Body of pancreas (tissue), 4 donors: ENCODE data around the gene TST.

Experiments
- POLR2A ChIP-seq, 3 donors: fragments of 450-650 bp; IDR thresholded peaks; one replicate each; pipeline ENCODE4 v1.6.1; 2016; ENCODE audit warnings: antibody characterized with exemption in 3 of 3, mild to moderate bottlenecking in 2 of 3
- TF ChIP-seq, protein P1 (sequence below), 7 experiments: fragments of 450-650 bp in 4 of 7; fragments of 200-600 bp in 3 of 7; sonication (generic) in 3 of 7; IDR thresholded peaks; one replicate each; pipeline ENCODE4 v1.5.1; 2016 to 2019; ENCODE audit warnings: antibody characterized with exemption in 7 of 7

DNA sequence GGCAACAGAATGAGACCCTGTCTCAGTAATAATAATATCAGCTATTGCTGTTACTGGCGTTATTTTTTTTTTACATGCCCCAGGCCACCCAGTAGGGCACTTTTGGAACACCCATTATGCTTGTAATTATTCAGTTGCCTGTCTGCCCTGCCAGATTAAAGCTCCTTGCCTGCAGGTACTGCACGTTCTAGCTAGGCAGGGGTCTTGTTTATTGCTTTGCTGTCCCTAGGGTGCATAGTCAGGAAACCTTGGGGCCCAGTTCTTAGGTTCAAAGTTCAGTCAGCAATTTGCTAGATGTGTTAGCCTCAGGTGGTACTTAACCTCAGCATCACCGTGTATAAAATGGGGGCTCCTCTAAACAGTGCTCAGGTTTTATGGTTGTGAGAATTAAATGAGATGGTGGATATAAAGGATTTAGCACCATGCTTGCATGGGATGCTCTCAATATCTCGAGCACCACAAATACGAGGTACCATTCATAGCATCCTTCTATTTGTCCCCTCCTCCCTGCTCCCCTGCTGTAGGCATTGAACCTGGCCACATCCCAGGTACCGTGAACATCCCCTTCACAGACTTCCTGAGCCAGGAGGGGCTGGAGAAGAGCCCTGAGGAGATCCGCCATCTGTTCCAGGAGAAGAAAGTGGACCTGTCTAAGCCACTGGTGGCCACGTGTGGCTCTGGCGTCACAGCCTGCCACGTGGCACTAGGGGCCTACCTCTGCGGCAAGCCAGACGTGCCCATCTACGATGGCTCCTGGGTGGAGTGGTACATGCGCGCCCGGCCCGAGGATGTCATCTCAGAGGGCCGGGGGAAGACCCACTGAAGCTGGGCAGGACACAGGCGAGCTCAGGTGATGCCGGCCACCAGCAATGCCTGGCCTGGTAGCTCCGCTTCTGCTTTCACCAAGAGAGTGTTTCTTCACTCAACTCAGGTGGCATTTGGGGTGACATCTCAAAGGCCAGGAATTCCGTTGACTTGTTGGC, 9.7 kb upstream of the TST start:
- no peak for TF ChIP-seq POLR2A (IDR thresholded peaks at IDR 0.05)
- TF ChIP-seq, protein P1, sequence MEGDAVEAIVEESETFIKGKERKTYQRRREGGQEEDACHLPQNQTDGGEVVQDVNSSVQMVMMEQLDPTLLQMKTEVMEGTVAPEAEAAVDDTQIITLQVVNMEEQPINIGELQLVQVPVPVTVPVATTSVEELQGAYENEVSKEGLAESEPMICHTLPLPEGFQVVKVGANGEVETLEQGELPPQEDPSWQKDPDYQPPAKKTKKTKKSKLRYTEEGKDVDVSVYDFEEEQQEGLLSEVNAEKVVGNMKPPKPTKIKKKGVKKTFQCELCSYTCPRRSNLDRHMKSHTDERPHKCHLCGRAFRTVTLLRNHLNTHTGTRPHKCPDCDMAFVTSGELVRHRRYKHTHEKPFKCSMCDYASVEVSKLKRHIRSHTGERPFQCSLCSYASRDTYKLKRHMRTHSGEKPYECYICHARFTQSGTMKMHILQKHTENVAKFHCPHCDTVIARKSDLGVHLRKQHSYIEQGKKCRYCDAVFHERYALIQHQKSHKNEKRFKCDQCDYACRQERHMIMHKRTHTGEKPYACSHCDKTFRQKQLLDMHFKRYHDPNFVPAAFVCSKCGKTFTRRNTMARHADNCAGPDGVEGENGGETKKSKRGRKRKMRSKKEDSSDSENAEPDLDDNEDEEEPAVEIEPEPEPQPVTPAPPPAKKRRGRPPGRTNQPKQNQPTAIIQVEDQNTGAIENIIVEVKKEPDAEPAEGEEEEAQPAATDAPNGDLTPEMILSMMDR (IDR thresholded peaks at IDR 0.05): no peak
